C1 segment of cervical spinal cord (tissue), 14 donors: ENCODE data around the gene SLC25A26.
A peak's percentile ranks its signal among the peaks of the same experiment; 100 is the strongest.

ENCODE experiments used
- DNase-seq, 14 donors: peaks; one replicate each; lab custom pipeline; 2025; lab: John Stamatoyannopoulos, UW

Gene SLC25A26

GRCh38 chr3:66317750-66318376 lies 97.1 kb downstream of the SLC25A26 start:
- peak in 2 of 14 donors; percentile 15 to 20 for DNase-seq

- no peak for DNase-seq
Observed at GRCh38 chr3:66320390-66320789, 99.6 kb downstream of the SLC25A26 start.

- no peak for DNase-seq
Observed at GRCh38 chr3:66322436-66322835, 101.6 kb downstream of the SLC25A26 start.

GRCh38 chr3:66326340-66326739 lies 105.5 kb downstream of the SLC25A26 start:
- no peak for DNase-seq

GRCh38 chr3:66335671-66336070 lies 114.9 kb downstream of the SLC25A26 start:
- DNase-seq: no peak

- no peak for DNase-seq
Observed at GRCh38 chr3:66336333-66336766, 115.5 kb downstream of the SLC25A26 start.

- no peak for DNase-seq
Observed at GRCh38 chr3:66338927-66339326, 118.1 kb downstream of the SLC25A26 start.

GRCh38 chr3:66342717-66343356 lies 122.0 kb downstream of the SLC25A26 start:
- no peak for DNase-seq

- no peak for DNase-seq
Observed at GRCh38 chr3:66344391-66344811, 123.6 kb downstream of the SLC25A26 start.

GRCh38 chr3:66344848-66345578 lies 124.2 kb downstream of the SLC25A26 start:
- DNase-seq: no peak

GRCh38 chr3:66348704-66349103 lies 127.9 kb downstream of the SLC25A26 start:
- peak in 1 of 14 donors; percentile 10 for DNase-seq

- no peak for DNase-seq
Observed at GRCh38 chr3:66350601-66351000, 129.8 kb downstream of the SLC25A26 start.

- no peak for DNase-seq
Observed at GRCh38 chr3:66353039-66353438, 132.2 kb downstream of the SLC25A26 start.

- DNase-seq: no peak
Observed at GRCh38 chr3:66353530-66353929, 132.7 kb downstream of the SLC25A26 start.

- DNase-seq: no peak
Observed at GRCh38 chr3:66354001-66354400, 133.2 kb downstream of the SLC25A26 start.

GRCh38 chr3:66355394-66355793 lies 134.6 kb downstream of the SLC25A26 start:
- DNase-seq: no peak

GRCh38 chr3:66355997-66356396 lies 135.2 kb downstream of the SLC25A26 start:
- DNase-seq: no peak

GRCh38 chr3:66361356-66361755 lies 140.6 kb downstream of the SLC25A26 start:
- DNase-seq: no peak

GRCh38 chr3:66362541-66362941 lies 141.7 kb downstream of the SLC25A26 start:
- DNase-seq: no peak

GRCh38 chr3:66363148-66363547 lies 142.3 kb downstream of the SLC25A26 start:
- DNase-seq: no peak

- no peak for DNase-seq
Observed at GRCh38 chr3:66365080-66365479, 144.3 kb downstream of the SLC25A26 start.

GRCh38 chr3:66366747-66367146 lies 145.9 kb downstream of the SLC25A26 start:
- no peak for DNase-seq

- DNase-seq: no peak
Observed at GRCh38 chr3:66367979-66368378, 147.2 kb downstream of the SLC25A26 start.
